Retinal pigment epithelial cell (primary cell): ENCODE results near the gene C2CD2.
A peak's percentile ranks its signal among the peaks of the same experiment; 100 is the strongest.

Experiments used
- DNase-seq: peaks from one replicate; pipeline ENCODE4 v3.0.0-alpha.2; 2010; ENCODE audit warnings: low read depth
- H3K4me3 ChIP-seq: 2 replicates; pipeline ENCODE4 v1.5.1; 2011; ENCODE audit warnings: mild to moderate bottlenecking, low read length, control low read depth, moderate library complexity
- TF ChIP-seq, protein P1 (sequence below): conservative IDR thresholded peaks from 2 replicates; pipeline ENCODE4 v1.5.1; 2011; ENCODE audit warnings: low read depth, low read length, control low read depth, inconsistent platforms

C2CD2 gene

DNA sequence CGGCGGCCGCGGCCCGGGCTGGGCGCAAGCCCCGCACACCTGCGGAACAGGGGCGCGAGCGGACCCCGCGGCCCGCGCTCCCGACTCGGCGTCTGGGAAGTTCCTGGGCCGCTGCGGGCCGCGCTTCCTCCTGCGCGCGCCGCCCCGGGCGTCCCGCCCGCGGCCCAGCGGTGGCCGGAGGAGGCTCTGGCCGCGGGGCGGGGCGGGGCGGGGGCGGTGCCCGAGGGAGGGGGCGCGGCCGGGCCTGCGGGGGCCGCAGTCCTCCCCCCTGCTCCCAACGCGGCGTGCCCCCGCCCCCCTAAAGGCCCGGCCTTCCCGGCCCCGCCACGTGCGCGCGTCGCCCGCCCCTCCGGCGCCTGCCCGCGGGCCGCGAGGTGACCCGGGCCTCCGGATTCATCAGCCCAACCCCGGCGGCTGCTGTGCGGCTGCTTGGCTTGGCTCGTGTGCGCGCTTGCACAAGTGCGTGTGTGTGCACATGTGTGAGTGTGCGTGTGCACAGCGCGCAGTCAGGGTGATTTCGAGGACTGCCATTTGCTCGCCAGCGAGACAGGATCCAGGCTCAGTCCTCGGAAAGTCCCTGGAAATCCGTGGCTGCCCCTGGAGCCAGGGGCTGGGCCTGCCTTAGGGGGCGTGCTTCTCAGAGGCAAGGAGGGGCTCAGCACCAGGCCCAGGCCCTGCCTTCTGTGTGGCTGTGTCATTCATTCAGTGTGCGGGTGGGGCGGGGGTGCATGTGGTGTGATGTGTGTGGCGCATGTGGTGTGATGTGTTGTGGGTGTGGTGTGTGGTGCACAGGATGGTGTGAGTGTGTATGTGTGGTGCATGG lies at the start of gene C2CD2:
TSS of gene C2CD2 (minus strand) at position 188 of the 823 bp plus-strand sequence. CDS start 370 bp downstream, outside the sequence.
- DNase-seq: no peak
- TF ChIP-seq, protein P1, sequence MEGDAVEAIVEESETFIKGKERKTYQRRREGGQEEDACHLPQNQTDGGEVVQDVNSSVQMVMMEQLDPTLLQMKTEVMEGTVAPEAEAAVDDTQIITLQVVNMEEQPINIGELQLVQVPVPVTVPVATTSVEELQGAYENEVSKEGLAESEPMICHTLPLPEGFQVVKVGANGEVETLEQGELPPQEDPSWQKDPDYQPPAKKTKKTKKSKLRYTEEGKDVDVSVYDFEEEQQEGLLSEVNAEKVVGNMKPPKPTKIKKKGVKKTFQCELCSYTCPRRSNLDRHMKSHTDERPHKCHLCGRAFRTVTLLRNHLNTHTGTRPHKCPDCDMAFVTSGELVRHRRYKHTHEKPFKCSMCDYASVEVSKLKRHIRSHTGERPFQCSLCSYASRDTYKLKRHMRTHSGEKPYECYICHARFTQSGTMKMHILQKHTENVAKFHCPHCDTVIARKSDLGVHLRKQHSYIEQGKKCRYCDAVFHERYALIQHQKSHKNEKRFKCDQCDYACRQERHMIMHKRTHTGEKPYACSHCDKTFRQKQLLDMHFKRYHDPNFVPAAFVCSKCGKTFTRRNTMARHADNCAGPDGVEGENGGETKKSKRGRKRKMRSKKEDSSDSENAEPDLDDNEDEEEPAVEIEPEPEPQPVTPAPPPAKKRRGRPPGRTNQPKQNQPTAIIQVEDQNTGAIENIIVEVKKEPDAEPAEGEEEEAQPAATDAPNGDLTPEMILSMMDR: no peak
- H3K4me3 ChIP-seq: peak within 1 kb of the TSS; percentile 48

DNA sequence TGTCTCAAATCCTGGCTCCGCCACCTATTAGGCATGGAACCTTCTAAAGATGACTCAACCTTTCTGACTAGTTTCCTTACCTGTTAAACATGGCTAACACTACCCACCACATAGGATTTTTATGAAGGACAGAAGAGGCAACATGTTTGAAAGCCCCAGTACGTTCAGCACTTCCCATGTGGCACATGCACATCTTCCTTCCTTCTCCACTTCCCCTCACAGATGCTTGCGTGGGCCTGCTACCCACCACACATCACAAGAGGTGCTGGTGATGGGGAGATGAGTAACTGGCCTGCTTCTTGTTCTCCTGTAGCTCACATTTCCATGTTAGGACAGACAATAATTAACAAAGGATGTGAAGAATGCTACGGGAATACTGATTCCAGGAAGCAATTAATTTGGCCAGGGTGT lies 49.2 kb upstream of the C2CD2 start:
- TF ChIP-seq, protein P1: no peak
- H3K4me3 ChIP-seq: no peak overlapping the region
- DNase-seq: no peak

DNA sequence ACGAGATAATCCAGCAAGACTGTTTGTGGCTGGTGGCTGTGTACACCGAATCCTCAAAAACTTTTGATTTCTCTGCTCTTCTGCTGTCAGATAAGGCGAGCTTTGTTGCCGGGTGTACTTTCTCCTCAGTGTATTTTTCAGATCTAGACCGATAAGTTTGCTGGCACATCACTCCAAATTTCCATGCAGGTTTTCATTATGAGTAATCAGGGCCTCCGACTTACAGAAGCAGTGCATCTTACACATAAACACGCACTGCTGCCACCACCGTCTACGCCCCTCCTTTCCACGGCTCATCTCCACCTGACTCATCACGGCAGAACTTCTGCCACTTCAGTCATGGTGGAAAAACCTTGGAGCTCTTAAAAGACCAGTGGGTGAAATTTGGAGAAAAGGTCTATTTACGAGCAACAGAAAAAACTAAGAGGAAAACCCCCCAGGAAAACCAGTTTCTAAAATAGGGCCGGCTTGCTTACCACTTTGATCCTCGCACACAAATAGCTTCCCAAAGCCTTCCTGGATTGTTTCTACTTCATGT lies 48.7 kb upstream of the C2CD2 start:
- DNase-seq: no peak
- TF ChIP-seq, protein P1: no peak
- H3K4me3 ChIP-seq: no peak overlapping the region

DNA sequence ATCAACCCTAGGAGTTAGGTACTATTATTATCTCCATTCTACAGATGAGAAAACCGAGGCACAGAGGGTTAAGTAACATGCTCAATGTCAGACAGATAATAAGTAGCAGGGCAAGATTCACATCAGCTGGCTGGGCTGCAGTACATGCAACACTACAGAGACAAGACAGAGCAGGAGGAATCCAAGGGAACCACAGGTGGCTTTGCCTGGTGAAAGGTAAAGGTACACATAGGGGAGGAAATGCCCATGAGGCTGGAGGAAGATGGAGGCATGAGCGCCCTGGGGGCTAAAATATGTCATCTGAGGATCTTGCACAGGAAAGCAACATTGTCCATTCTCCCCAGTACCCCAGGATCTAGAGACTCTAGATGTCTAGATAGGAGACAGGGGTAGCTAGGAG lies 48.0 kb upstream of the C2CD2 start:
- no peak for DNase-seq
- TF ChIP-seq, protein P1: no peak
- H3K4me3 ChIP-seq: no peak overlapping the region

DNA sequence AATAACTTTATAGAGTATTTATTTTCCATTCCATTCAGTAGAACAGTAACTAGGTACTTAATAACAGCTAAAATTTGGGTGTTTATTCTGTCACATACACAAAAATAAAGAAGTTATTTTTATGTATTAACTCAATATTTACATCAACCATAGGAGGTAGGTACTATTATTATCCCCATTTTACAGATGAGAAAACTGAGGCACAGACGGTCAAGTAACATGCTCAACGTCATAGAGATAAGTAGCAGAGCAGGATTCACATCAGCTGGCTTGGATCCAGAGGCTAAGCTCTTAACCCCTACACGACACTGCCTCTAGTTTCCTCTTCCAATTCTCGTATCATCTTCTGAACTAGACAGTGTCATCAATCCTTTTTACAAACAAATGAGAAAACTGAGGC lies 47.1 kb upstream of the C2CD2 start:
- DNase-seq: no peak
- H3K4me3 ChIP-seq: no peak overlapping the region
- TF ChIP-seq, protein P1: no peak

DNA sequence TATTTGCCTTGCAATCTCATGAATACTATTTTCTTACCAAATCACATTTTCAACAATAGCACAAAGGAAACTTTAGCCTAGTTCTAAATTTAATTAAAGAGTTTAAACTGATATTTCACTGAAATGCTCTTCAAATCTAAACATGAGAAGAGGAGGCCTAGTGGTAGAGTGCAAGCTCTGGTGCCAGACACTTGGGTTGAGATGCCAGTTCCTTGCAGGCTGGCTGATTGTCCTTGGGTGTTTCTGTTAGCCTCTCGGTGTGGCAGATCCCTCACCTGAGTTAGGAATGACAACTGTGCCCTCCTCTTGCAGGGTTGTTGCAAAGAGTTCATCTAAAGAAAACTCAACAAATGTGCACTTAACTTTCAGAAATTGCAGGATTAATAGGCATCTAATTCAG lies 43.8 kb upstream of the C2CD2 start:
- H3K4me3 ChIP-seq: no peak overlapping the region
- no peak for DNase-seq

More for the DNA sequence above, 43.8 kb upstream of the C2CD2 start:
- TF ChIP-seq, protein P1: no peak
